HG02840 (cell line): ENCODE measurements around the gene CES4A.
"Not testable (repeated sequence)": the region's sequence is repeated elsewhere in the genome, so short reads cannot be mapped to it uniquely, and the experiment has no call there.

Source experiments
- ATAC-seq: cut with Tn5 transposase; IDR thresholded peaks from one replicate; pipeline ENCODE4 v1.9.1; 2021; ENCODE audit warnings: mild to moderate bottlenecking, moderate library complexity, moderate number of reproducible peaks; ENCODE audit not compliant: unreplicated experiment, low FRiP score

Gene CES4A

GRCh38 chr16:67039260-67040020 lies 51.1 kb downstream of the CES4A start:
- ATAC-seq: no peak

DNA sequence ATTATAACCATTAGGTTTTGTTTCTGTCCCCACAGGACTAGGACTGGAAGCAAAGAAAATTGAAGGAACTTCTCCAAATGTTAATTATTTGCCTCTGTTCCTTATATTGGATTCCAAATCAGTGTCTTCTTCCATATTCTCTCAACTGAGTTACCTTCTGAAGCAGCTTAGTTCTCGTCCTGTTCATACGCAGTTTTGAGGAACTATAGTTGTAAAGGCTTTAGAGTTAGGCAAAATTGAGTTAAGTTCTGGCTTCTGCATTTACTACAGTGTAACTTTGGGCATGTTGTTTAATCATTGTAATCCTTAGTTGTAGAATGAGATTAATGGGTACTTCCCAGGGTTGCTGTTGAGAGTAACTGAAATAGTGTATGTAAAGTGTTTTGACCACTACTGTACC lies 51.8 kb downstream of the CES4A start:
- no peak for ATAC-seq

GRCh38 chr16:67040906-67041305 lies 52.5 kb downstream of the CES4A start:
- ATAC-seq: no peak

DNA sequence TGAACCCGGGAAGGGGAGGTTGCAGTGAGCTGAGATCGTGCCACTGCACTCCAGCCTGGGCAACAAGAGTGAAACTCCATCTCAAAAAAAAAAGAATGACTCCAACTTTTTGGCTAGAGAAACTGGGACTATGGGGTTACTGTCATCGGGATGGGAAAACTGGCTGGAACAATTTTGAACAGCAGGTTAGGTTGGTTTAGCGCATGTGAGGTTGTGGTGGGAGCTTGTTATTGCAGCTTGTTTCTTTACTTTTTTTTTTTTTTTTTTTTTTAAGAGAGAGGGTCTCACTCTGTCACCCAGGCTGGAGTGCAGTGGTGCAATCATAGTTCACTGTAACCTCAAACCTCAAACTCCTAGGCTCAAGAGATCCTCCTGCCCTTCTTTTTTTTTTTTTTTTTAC lies 53.1 kb downstream of the CES4A start:
- not testable (repeated sequence) for ATAC-seq

DNA sequence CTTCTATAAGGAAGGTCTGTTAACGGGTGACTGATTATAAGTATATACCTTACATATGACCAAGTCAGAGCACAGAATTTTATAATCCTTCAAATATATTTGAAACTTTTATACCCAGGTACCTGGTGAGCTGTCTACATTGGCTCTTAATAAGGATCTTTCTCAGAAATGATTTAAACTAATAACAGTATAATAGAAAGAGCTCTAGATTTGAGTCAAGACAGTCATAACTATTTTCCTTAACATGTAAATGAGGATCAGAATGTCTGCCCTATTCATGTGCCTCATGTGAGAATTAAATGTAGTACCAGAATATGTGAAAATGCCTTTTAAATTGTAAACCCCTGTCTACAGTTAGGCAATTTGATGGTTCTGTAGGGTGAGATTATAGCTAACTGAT lies 55.0 kb downstream of the CES4A start:
- ATAC-seq: no peak

- ATAC-seq: no peak
Observed at GRCh38 chr16:67050796-67051195, 62.4 kb downstream of the CES4A start.

- ATAC-seq: no peak
Observed at GRCh38 chr16:67052399-67052798, 64.0 kb downstream of the CES4A start.

DNA sequence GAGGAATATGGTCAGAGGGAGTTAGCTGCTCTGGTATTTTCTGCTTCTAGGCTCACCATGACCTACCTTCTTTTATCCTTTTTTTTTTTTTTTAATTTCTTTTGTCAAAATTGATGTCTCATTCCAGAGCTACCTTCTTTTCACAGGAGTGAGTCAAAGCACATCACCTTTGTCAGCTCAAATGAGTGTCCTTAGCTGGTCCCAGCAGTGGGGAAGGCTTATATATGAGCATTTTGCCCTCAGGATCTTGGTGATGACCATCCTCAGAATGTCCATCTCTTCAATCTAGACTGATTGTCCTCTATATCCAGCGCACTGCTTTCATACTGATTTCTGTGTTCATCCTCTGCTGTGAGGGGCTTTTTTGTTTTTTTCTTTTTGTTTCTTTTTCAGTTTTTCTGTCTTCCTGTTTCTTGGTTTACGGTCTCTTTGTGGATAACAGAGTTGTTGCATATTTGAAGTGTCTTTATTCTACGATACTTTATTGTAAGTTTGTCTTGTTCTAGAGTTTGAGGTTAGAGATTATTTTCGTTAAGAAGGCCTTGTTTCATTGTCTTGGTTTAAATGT lies 65.5 kb downstream of the CES4A start:
- no peak for ATAC-seq

DNA sequence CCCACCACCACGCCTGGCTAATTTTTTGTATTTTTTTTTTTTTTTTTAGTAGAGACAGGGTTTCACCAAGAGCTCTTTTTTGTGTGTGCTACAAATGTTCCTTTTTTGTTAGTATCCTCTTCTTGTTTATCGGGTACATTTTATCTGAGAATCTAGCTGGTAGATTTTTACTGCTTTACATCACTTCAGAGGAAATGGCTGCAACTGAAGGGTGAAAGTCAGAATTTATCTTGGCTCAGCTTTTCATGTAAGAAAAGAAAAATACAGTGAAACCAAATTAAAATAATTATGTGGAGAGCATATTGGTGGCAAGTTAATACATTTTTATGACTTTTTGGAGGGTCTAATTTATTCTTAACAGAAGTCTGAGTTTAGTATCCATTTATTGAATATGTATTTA lies 66.5 kb downstream of the CES4A start:
- no peak for ATAC-seq

DNA sequence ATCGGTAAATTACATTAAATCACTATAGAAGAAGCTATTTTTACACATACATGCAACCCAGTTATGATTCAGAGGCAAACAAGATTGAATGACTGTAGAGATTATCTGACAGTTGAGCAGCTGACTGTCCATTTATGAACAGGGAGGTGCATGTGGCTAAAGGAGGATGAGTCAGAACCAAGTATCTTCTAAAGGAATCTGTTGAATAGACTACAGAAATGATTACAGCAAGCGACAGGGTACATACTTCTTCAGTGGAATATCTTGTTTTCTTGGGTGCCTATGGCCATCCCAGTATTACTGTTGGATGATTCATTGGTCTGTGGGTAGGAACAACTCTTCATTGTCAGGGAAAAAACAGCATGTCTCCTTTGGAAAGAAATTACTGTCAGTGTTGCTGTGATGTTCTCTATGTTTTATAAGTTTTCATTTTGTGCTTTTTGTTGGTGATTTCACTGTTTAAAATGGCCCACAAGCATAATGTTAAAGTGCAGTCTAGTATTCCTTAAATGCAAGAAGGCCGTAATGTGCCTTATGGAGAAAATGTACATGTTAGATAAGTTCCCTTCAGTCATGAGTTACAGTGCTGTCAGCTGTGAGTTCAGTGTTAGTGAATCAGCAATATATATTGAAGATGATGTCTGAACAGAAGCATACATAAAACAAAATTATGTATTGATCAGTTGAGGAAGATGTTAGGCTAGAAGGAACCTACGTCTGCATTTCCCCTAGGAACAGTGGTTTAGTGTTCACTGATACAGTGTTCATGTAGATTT lies 67.5 kb downstream of the CES4A start:
- ATAC-seq: no peak
